GM04503 (cell line): ENCODE results near the gene MPND.

ENCODE experiments used
- DNase-seq: peaks from one replicate; pipeline ENCODE4 v3.0.0-alpha.2; 2012; ENCODE audit warnings: low read depth

The MPND gene

DNA sequence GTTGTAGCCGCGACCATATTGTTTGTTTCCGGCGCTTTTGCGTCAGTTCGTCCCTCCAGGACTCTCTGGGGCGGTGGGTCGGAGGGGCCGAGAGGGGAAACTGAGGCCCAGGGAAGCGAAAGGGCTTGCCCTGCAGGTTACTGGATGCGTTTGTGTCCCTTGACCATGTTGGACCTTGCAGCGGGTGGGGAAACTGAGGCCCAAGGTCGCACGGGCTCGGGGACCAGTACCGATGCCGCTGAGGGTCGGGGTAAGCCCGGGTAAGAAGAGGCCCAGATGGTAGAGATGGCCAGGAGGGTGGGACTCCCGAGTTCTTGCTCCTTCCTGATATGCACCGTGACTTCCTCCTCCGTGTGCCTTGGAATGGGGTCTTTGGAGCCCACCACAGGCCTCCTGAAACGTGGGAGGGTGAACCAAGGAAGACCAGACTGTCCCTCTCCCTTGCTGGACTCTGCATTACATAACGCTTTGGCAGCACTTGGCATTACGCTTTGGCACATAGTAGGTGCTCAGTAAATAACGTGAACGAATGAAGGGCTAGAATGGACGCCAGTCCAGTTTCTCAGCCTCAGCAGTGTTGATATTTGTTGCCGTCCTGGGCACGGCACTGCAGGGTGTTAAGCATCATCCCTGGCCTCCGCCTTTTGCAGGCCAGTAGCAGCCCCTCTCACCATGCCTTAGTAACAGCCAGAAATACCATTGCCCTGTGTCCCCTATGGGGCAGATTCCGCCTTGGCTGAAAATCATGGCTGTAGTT lies 59.8 kb downstream of the MPND start:
- no peak for DNase-seq

DNA sequence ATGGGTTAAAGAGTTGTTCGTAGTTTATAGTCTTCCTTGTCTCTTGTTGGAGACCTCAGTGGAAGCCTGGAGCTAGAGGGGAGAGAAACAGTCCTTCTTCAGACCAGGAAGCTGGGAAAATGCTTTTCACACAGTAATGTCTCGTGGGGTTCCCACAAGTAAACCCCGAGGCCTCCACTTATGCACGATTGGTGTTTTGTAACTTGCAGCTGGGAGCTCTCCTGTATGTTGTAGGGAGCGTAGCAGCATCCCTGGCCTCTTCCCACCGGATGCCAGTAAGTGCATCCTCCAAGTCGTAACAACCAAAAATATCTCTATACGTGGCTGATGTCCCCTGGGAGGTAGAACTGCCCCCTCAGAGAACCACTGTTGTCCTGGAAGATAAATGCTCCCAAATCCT lies 62.6 kb downstream of the MPND start:
- no peak for DNase-seq

DNA sequence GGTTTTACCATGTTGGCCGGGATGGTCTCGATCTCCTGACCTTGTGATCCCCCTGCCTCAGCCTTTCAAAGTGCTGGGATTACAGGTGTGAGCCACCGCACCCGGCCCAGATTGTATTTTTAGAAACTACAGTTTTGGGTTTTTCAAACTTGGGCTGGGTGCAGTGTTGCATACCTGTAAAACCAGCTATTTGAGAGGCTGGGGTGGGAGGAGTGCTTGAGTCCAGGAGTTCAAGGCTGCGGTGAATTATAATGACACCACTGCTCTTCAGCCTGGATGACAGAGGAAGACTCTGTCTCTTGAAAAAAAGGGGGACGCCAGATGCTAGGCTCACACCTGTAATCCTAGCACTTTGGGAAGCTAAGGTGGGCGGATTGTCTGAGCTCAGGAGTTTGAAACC lies 63.3 kb downstream of the MPND start:
- DNase-seq = no peak

DNA sequence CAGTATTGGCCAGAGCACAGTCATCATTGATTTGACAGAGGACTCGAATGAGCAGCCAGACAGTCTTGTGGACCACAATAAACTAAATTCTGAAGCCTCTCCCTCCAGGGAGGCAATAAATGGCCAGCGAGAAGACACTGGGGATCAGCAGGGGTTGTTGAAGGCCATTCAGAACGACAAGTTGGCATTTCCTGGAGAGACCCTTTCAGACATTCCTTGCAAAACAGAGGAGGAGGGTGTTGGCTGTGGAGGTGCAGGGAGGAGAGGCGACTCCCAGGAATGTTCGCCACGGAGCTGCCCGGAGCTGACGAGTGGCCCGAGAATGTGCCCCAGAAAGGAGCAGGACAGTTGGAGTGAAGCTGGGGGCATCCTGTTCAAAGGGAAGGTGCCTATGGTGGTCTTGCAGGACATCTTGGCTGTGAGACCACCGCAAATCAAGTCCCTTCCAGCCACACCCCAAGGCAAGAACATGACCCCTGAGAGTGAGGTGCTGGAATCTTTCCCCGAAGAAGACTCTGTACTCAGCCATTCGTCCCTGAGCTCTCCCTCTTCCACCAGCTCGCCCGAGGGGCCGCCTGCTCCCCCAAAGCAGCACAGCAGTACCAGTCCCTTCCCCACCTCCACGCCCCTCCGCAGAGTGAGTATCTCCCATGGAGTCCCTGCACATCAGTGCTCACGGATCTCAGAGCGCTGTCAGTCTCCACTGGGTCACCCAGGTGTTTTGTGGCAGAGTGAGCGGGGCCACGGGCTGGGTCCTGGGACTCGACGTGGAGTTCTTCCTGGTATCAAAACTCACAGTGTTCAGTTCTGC lies 66.0 kb downstream of the MPND start:
- DNase-seq = no peak
